Thoracic aorta (tissue), 2 donors: ENCODE measurements around the gene PLCB1. TPM values are rescaled to one million over a fixed set of nuclear protein-coding genes. Genes with fewer than 3 reads are reported as not detected.

ENCODE experiments used
- ATAC-seq: fragments of 150-250 bp; one replicate; pipeline ENCODE4 v1.8.0; 2017; ENCODE audit warnings: low read depth; ENCODE audit not compliant: insufficient number of reproducible peaks, low FRiP score
- DNase-seq: peaks from one replicate; pipeline ENCODE4 v3.0.0-alpha.2; 2020; ENCODE audit warnings: low spot score
- H3K27ac ChIP-seq, 2 donors: fragments of 200-600 bp; sonication (generic); 1 replicate in 1 of 2; 2 replicates in 1 of 2; pipeline ENCODE4 v1.5.1; 2016; ENCODE audit warnings: mild to moderate bottlenecking in 2 of 2, moderate library complexity in 2 of 2
- H3K27me3 ChIP-seq: fragments of 200-600 bp; sonication (generic); replicated peaks from 2 replicates; pipeline ENCODE4 v1.6.0; 2016; ENCODE audit warnings: mild to moderate bottlenecking; ENCODE audit not compliant: insufficient read depth
- H3K36me3 ChIP-seq: fragments of 200-600 bp; sonication (generic); one replicate; pipeline ENCODE4 v1.5.1; 2016
- H3K4me1 ChIP-seq, 2 donors: fragments of 200-600 bp; sonication (generic); 1 replicate in 1 of 2; 2 replicates in 1 of 2; pipeline versions ENCODE4 v1.5.1 to v1.6.0; 2016; ENCODE audit warnings: low read depth in 2 of 2, mild to moderate bottlenecking in 1 of 2; ENCODE audit not compliant: control insufficient read depth in 1 of 2
- H3K4me3 ChIP-seq: fragments of 200-600 bp; sonication (generic); 2 replicates; pipeline ENCODE4 v1.5.1; 2016; ENCODE audit warnings: mild to moderate bottlenecking
- H3K9me3 ChIP-seq: fragments of 200-600 bp; sonication (generic); 2 replicates; pipeline ENCODE4 v1.5.1; 2016
- total RNA-seq, 2 donors: library from RNA; depleted of rRNA; stranded (reverse); fragments of >200 nt; gene quantifications; one replicate each; pipeline versions ENCODE4 v1.1.0 to v1.2.3, GENCODE V29; 2016
- TF ChIP-seq, protein P1 (sequence below): fragments of 200-600 bp; sonication (generic); IDR thresholded peaks from one replicate; pipeline ENCODE4 v1.5.1; 2019; ENCODE audit warnings: antibody characterized with exemption

Gene PLCB1
- total RNA-seq, 2 donors from 2014 or later, result 10.8 to 16.3 TPM

- H3K4me1 ChIP-seq, result no peaks in the 10 kb centered on the region
- TF ChIP-seq, protein P1, sequence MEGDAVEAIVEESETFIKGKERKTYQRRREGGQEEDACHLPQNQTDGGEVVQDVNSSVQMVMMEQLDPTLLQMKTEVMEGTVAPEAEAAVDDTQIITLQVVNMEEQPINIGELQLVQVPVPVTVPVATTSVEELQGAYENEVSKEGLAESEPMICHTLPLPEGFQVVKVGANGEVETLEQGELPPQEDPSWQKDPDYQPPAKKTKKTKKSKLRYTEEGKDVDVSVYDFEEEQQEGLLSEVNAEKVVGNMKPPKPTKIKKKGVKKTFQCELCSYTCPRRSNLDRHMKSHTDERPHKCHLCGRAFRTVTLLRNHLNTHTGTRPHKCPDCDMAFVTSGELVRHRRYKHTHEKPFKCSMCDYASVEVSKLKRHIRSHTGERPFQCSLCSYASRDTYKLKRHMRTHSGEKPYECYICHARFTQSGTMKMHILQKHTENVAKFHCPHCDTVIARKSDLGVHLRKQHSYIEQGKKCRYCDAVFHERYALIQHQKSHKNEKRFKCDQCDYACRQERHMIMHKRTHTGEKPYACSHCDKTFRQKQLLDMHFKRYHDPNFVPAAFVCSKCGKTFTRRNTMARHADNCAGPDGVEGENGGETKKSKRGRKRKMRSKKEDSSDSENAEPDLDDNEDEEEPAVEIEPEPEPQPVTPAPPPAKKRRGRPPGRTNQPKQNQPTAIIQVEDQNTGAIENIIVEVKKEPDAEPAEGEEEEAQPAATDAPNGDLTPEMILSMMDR, result no peak
- no peak for DNase-seq
Measured at GRCh38 chr20:8365634-8366033, 233.6 kb downstream of the PLCB1 start.

DNA sequence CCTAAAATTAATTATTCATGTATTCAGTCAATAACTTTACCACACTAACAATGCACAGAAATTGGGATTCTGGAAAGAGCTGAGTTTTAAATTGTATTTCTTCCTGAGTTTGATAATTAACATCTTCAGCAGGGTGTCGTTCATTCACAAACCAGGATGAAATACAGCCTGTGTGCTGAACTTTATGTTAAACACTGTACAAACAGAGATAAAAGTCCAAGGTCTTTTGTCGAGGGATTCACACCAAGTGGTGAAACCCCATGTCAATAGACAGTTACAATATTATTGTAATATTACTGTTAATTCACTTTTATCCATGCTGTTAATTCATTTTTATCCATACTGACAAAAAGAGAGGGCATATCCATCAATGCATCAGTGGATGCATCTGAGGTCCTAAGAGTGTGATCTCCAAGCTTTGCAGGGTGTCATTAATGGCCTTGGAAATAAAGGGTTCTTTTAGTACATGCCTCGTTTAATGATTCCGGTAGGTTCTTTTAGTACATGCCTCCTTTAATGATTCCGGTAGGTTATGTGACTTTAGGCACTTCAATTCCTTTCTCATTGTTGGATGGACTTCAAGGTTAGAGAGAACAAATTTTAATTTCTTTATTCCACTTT is 234.3 kb downstream of the PLCB1 start:
- Histone ChIP-seq H3K27ac (no peak overlapping the region), H3K4me3 (no peak overlapping the region), H3K36me3 (no peaks in the 10 kb centered on the region), H3K9me3 (no peaks in the 10 kb centered on the region), H3K27me3 (no peaks in the 10 kb centered on the region), H3K4me1 (no peaks in the 10 kb centered on the region)
- ATAC-seq (no peak), DNase-seq (no peak)
- TF ChIP-seq, protein P1, result no peak

More at GRCh38 chr20:8365634-8366033, 233.6 kb downstream of the PLCB1 start:
- H3K9me3 ChIP-seq, result no peaks in the 10 kb centered on the region
- no peak overlapping the region for H3K4me3 ChIP-seq
- no peak overlapping the region for H3K27ac ChIP-seq
- no peak for ATAC-seq
- H3K27me3 ChIP-seq, result no peaks in the 10 kb centered on the region
- no peaks in the 10 kb centered on the region for H3K36me3 ChIP-seq

- no peaks in the 10 kb centered on the region for H3K36me3 ChIP-seq
- H3K4me3 ChIP-seq, result no peak overlapping the region
- no peak for DNase-seq
- H3K27me3 ChIP-seq, result no peaks in the 10 kb centered on the region
- TF ChIP-seq, protein P1, result no peak
- no peak for ATAC-seq
- no peaks in the 10 kb centered on the region for H3K4me1 ChIP-seq
- no peaks in the 10 kb centered on the region for H3K9me3 ChIP-seq
- H3K27ac ChIP-seq, result no peak overlapping the region
Measured at GRCh38 chr20:8367689-8368088, 235.6 kb downstream of the PLCB1 start.

DNA sequence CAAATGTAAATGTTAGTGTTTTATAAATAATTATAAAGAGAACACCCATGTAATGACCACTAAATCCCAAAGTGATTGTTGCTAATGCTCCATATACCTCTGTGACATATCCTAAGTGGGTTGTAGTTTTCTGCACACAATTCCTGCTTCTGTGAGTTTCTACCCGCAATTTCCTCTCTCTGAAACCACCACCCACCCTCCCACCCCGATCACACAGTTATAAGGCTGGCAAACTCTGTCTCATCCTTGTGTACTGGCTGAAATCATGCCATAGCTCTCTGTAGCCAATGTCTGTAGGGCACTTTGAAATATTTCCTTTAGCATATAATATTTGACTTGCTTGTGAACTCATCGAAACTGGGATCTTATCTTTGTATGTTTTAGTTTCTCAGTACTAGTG is 236.6 kb downstream of the PLCB1 start:
- Histone ChIP-seq H3K4me3 (no peak overlapping the region), H3K4me1 (no peaks in the 10 kb centered on the region), H3K36me3 (no peaks in the 10 kb centered on the region), H3K27me3 (no peaks in the 10 kb centered on the region), H3K27ac (no peak overlapping the region), H3K9me3 (no peaks in the 10 kb centered on the region)
- DNase-seq (no peak), ATAC-seq (no peak)
- TF ChIP-seq, protein P1, result no peak

GRCh38 chr20:8369311-8369710 is 237.2 kb downstream of the PLCB1 start:
- Histone ChIP-seq H3K27me3 (no peaks in the 10 kb centered on the region), H3K36me3 (no peaks in the 10 kb centered on the region), H3K27ac (no peak overlapping the region), H3K9me3 (no peaks in the 10 kb centered on the region), H3K4me1 (no peaks in the 10 kb centered on the region), H3K4me3 (no peak overlapping the region)
- no peak for DNase-seq
- TF ChIP-seq, protein P1, result no peak
- ATAC-seq, result no peak
